GM10248 (cell line): ENCODE measurements around the gene CHST9.
"Not testable (repeated sequence)": the region's sequence is repeated elsewhere in the genome, so short reads cannot be mapped to it uniquely, and the experiment has no call there.

Experiments
- CTCF ChIA-PET: fragments of 300-600 bp; sonication (Branson Sonifier 250); formaldehyde crosslinking; extraction: SDS; loops from one replicate; lab custom pipeline; 2021; ENCODE audit warnings: antibody characterized with exemption; lab: Yijun Ruan, JAX
- POLR2A ChIA-PET: fragments of 350-650 bp; sonication (Branson Sonifier 250); formaldehyde crosslinking; extraction: SDS; loops from one replicate; lab custom pipeline; 2020; ENCODE audit warnings: antibody characterized with exemption; lab: Yijun Ruan, JAX
- DNase-seq: peaks from one replicate; pipeline ENCODE4 v3.0.0; 2012; ENCODE audit errors: extremely low spot score
- TF ChIP-seq, protein P1 (sequence below): IDR thresholded peaks from 2 replicates; pipeline ENCODE4 v1.5.1; 2012; ENCODE audit warnings: mild to moderate bottlenecking, low read depth; ENCODE audit errors: extremely low read depth, missing control alignments, control extremely low read depth

Gene CHST9

DNA sequence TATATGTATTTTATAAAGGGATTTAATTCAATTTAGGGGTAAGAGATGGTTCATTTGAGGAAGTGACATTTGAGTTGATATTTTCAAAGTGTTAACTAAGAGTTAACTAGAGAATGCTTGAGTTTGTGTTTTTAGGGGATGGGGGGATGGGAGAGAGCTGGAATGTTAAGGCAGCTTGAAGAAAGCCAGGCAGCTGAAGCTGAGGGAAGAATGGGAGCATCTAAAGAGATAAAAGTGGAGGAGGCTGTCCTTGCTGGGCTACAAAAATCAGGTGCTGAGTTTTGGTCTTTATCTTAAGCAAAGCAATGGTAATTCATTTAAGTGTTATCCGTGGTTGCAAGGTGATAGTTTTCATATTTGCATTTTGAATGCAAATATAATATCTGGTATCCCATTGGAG lies 9.2 kb downstream of the CHST9 start:
- TF ChIP-seq, protein P1, sequence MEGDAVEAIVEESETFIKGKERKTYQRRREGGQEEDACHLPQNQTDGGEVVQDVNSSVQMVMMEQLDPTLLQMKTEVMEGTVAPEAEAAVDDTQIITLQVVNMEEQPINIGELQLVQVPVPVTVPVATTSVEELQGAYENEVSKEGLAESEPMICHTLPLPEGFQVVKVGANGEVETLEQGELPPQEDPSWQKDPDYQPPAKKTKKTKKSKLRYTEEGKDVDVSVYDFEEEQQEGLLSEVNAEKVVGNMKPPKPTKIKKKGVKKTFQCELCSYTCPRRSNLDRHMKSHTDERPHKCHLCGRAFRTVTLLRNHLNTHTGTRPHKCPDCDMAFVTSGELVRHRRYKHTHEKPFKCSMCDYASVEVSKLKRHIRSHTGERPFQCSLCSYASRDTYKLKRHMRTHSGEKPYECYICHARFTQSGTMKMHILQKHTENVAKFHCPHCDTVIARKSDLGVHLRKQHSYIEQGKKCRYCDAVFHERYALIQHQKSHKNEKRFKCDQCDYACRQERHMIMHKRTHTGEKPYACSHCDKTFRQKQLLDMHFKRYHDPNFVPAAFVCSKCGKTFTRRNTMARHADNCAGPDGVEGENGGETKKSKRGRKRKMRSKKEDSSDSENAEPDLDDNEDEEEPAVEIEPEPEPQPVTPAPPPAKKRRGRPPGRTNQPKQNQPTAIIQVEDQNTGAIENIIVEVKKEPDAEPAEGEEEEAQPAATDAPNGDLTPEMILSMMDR = no peak
- ChIA-PET CTCF (no interaction called here), POLR2A (no interaction called here)
- DNase-seq = no peak

DNA sequence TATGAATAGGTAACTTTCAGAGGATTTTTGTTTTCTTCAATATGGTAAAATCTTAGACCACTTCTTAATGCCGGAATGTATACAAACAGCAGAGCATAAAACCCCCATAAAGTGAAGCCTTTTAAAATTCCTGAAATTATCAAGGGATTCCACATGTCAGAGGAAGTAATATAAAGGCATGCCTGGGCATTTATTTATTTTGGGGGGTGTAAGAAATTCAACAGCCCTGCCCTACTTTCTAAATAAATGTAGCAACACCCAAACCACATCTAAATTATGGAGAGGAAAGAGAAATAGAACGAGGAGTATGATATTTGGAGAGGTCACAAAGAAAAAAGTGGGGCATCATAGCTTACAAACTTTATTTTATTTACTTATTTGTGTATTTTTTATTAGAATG lies 9.9 kb downstream of the CHST9 start:
- no peak for DNase-seq
- POLR2A ChIA-PET = no interaction called here
- TF ChIP-seq, protein P1 = no peak
- CTCF ChIA-PET = no interaction called here

DNA sequence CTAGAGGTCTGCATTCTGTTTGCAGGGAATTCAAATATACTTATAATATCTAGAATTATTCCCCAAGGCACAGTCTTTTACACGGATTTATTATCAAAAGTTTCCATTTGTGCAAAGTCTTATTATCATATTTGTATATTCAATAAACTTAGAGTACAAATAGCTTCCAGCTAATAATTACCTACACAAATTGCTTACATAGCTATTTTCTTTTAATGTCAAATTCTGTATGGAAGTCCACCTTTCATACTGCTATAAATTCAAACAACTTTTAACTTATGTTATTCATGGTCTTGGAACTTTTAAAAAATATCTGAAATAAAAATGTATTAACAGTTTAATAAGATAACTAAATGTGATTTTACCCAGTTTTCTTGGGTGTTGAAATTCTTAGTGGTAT lies 13.1 kb downstream of the CHST9 start:
- CTCF ChIA-PET = interaction anchor here (1.0 kb wide), 1 partner anchor 18 kb away, joined by 3 read pairs; no protein-coding TSS in a partner anchor
- POLR2A ChIA-PET = no interaction called here
- TF ChIP-seq, protein P1 = no peak
- DNase-seq = no peak

DNA sequence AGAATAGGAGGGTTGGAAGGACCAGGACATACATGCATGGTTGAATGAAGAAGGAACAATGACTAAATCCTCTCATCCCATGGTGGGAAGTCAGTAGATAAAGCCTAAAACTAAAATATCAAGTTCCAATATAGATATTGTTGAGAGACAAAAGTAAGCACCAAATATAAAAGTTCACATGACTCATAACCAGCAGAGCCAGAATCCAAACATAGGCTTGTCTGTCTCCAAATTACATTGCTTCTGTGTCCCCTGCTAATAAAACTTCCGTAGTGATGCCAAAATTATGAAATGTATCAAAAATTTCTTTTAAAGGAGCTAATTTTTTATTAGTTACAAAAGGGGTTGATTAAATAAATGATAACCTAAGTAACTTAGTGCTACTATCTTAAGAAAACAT lies 19.7 kb downstream of the CHST9 start:
- TF ChIP-seq, protein P1 = no peak
- ChIA-PET POLR2A (no interaction called here), CTCF (interaction anchor here (1.1 kb wide), 1 partner anchor 11 kb away, joined by 4 read pairs; no protein-coding TSS in a partner anchor)

DNA sequence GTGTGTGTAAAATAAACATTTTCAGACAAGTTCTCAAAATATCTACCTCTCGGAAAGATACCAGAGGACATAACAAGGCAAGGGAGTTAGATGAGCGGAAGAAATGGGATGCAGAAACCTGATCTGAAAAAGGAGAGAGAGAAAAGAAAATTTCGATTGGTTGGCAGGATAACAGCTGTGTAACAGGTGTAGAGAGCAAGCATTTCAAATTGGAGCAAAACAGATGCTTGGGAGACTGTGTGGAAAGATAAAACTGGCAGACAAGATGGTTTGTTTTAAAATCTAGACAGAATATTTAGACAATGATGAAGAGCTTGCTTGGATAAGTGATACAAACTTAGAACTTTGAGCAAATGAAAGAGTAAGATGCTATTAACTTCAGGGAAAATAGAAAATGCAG lies 20.2 kb downstream of the CHST9 start:
- ChIA-PET CTCF (interaction anchor here (1.1 kb wide), 1 partner anchor 11 kb away, joined by 4 read pairs; no protein-coding TSS in a partner anchor), POLR2A (no interaction called here)
- no peak for DNase-seq
- TF ChIP-seq, protein P1 = no peak

More for the DNA sequence above, 19.7 kb downstream of the CHST9 start:
- DNase-seq = no peak

DNA sequence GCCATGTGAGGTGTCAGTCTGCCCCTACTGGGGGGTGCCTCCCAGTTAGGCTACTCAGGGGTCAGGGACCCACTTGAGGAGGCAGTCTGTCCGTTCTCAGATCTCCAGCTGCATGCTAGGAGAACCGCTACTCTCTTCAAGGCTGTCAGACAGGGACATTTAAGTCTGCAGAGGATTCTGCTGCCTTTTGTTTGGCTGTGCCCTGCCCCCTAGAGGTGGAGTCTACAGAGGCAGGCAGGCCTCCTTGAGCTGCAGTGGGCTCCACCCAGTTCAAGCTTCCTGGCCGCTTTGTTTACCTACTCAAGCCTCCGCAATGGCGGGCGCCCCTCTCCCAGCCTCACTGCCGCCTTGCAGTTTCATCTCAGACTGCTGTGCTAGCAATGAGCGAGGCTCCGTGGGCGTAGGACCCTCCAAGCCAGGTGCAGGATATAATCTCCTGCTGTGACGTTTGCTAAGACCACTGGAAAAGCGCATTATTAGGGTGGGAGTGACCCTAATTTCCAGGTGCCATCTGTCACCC lies 21.9 kb downstream of the CHST9 start:
- POLR2A ChIA-PET, DNase-seq: not testable (repeated sequence)
- CTCF ChIA-PET = interaction anchor here (0.8 kb wide), 1 partner anchor 158 kb away, joined by 3 read pairs; no protein-coding TSS in a partner anchor

DNA sequence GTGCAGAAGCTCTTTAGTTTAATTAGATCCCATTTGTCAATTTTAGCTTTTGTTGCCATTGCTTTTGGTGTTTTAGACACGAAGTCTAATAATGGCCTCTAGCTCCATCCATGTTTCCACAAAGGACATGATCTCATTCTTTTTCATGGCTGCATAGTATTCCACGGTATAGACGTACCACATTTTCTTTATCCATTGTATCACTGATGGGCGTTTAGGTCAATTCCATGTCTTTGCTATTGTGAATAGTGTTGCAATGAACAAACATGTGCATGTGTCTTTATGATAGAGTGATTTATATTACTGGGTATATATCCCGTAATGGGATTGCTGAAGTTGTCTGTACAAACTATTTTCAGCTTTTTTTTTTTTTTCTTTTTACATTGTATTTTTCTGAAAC lies 35.9 kb downstream of the CHST9 start:
- CTCF ChIA-PET, DNase-seq, POLR2A ChIA-PET: not testable (repeated sequence)

DNA sequence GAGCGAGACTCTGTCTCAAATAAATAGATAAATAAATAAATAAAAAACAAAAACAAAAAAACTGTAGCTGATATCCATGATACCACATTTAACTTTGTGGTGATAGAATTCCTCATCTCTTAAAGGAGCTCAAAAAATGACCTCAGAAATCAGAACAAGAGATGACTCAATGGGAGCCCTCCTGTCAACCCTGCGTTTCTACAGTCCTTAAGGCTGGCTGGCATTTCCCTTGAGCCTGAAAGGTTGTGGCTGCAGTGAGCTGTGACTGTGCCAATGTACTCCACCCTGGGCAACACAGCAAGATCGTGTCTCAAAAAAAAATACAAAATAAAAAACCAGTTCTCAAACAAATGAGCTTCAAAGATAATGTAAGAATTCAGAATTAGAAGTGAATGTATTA lies 40.4 kb downstream of the CHST9 start:
- TF ChIP-seq, protein P1 = no peak

More for the DNA sequence above, 40.4 kb downstream of the CHST9 start:
- no peak for DNase-seq
- POLR2A ChIA-PET = no interaction called here
- CTCF ChIA-PET = no interaction called here
